CD14-positive monocyte (primary cell): ENCODE data around the gene ULK4. TPM values are rescaled to one million over a fixed set of nuclear protein-coding genes. Genes with fewer than 3 reads are reported as not detected.

Experiments used
- DNase-seq, 3 donors: peaks; one replicate each; pipeline ENCODE4 v3.0.0-alpha.2; 2011 to 2022
- H2AFZ ChIP-seq: 2 replicates; pipeline ENCODE4 v1.6.0; 2012; ENCODE audit warnings: mild to moderate bottlenecking, low read depth, low read length, inconsistent platforms; ENCODE audit not compliant: insufficient read depth, poor library complexity, severe bottlenecking
- H3K27ac ChIP-seq, 2 donors: 1 replicate in 1 of 2; 2 replicates in 1 of 2; pipeline ENCODE4 v1.5.1; 2012 to 2013; ENCODE audit warnings: low read length in 2 of 2, control low read depth in 1 of 2, inconsistent platforms in 1 of 2, low read depth in 1 of 2, mild to moderate bottlenecking in 1 of 2
- H3K27me3 ChIP-seq, 2 donors: one replicate each; pipeline versions ENCODE4 v1.6.0 to v1.6.1; 2011 to 2013; ENCODE audit warnings: low read length in 2 of 2; ENCODE audit not compliant: control insufficient read depth in 2 of 2, insufficient read depth in 2 of 2
- H3K36me3 ChIP-seq, 2 donors: replicated peaks in 1 of 2; 1 replicate in 1 of 2; 2 replicates in 1 of 2; pipeline versions ENCODE4 v1.5.1 to v1.6.1; 2012 to 2013; ENCODE audit warnings: low read length in 2 of 2, control low read depth in 1 of 2, inconsistent platforms in 1 of 2, mild to moderate bottlenecking in 1 of 2; ENCODE audit not compliant: insufficient read depth in 2 of 2, control insufficient read depth in 1 of 2
- H3K4me1 ChIP-seq, 2 donors: 1 replicate in 1 of 2; 2 replicates in 1 of 2; pipeline versions ENCODE4 v1.5.1 to v1.6.1; 2012 to 2013; ENCODE audit warnings: low read length in 2 of 2, control low read depth in 1 of 2, inconsistent platforms in 1 of 2, mild to moderate bottlenecking in 1 of 2, moderate library complexity in 1 of 2; ENCODE audit not compliant: insufficient read depth in 2 of 2, control insufficient read depth in 1 of 2
- H3K4me2 ChIP-seq: replicated peaks from 2 replicates; pipeline ENCODE3; 2012; ENCODE audit warnings: low read length, moderate library complexity, mild to moderate bottlenecking; ENCODE audit not compliant: poor library complexity, severe bottlenecking; ENCODE audit errors: extremely low read depth
- H3K4me3 ChIP-seq, 3 experiments: fragments of 200-600 bp in 1 of 3; sonication (generic) in 1 of 3; replicated peaks in 1 of 3; 1 replicate in 2 of 3; 2 replicates in 1 of 3; pipeline ENCODE4 v1.5.1; 2011 to 2013; ENCODE audit warnings: low read length in 3 of 3, mild to moderate bottlenecking in 3 of 3, control low read depth in 2 of 3, low read depth in 2 of 3, inconsistent platforms in 1 of 3, moderate library complexity in 1 of 3
- H3K79me2 ChIP-seq: 2 replicates; pipeline ENCODE4 v1.6.0; 2012; ENCODE audit warnings: mild to moderate bottlenecking, control low read depth, inconsistent platforms, low read length, moderate library complexity; ENCODE audit not compliant: insufficient read depth
- H3K9ac ChIP-seq: 2 replicates; pipeline ENCODE4 v1.6.0; 2017; ENCODE audit warnings: low read length, mild to moderate bottlenecking; ENCODE audit not compliant: insufficient read depth, poor library complexity, severe bottlenecking
- H3K9me3 ChIP-seq, 2 donors: replicated peaks in 1 of 2; 1 replicate in 1 of 2; 2 replicates in 1 of 2; pipeline versions ENCODE4 v1.5.1 to v1.6.1; 2012 to 2013; ENCODE audit warnings: low read length in 2 of 2, control low read depth in 1 of 2; ENCODE audit not compliant: control insufficient read depth in 1 of 2, insufficient read depth in 1 of 2
- H4K20me1 ChIP-seq: 2 replicates; pipeline ENCODE4 v1.6.0; 2012; ENCODE audit warnings: mild to moderate bottlenecking, low read length, control low read depth, moderate library complexity; ENCODE audit not compliant: insufficient read depth
- H3K27ac Mint-ChIP-seq, 7 donors: one replicate each; pipeline ENCODE4 v1.8.0; 2020; ENCODE audit warnings: mild to moderate bottlenecking in 7 of 7, mixed read lengths in 7 of 7, moderate library complexity in 6 of 7, inconsistent platforms in 2 of 7
- H3K27me3 Mint-ChIP-seq, 3 donors: one replicate each; pipeline ENCODE4 v1.8.0; 2021 to 2022; ENCODE audit warnings: low read depth in 3 of 3, mild to moderate bottlenecking in 3 of 3, mixed read lengths in 3 of 3, moderate library complexity in 3 of 3, inconsistent platforms in 1 of 3
- H3K36me3 Mint-ChIP-seq, 2 donors: one replicate each; pipeline ENCODE4 v1.8.0; 2020; ENCODE audit warnings: mixed read lengths in 2 of 2, inconsistent platforms in 1 of 2, mild to moderate bottlenecking in 1 of 2
- H3K4me1 Mint-ChIP-seq: one replicate; pipeline ENCODE4 v1.8.0; 2020; ENCODE audit warnings: mild to moderate bottlenecking, mixed read lengths
- H3K4me3 Mint-ChIP-seq, 2 donors: one replicate each; pipeline ENCODE4 v1.8.0; 2020; ENCODE audit warnings: mild to moderate bottlenecking in 2 of 2, mixed read lengths in 2 of 2, moderate library complexity in 1 of 2
- H3K9me3 Mint-ChIP-seq, 7 donors: one replicate each; pipeline ENCODE4 v1.8.0; 2020 to 2022; ENCODE audit warnings: mixed read lengths in 7 of 7, mild to moderate bottlenecking in 6 of 7, moderate library complexity in 6 of 7, inconsistent platforms in 2 of 7
- CTCF ChIP-seq: fragments of 200-600 bp; IDR thresholded peaks from one replicate; pipeline ENCODE4 v1.8.0; 2022; ENCODE audit warnings: antibody characterized with exemption, mild to moderate bottlenecking
- WGBS: methylation state at CpG from one replicate; pipeline ENCODE4 v1.1.5; 2013; ENCODE audit warnings: missing lambda C conversion rate; ENCODE audit not compliant: insufficient coverage; 5-methylcytosine and 5-hydroxymethylcytosine counted together
- intact Hi-C, 2 donors: fragments of 100-400 bp; cut with micrococcal nuclease; formaldehyde crosslinking; loops; one replicate each; pipeline versions ENCODE4 v1.15.0 to v1.15.1; 2023
- polyA plus RNA-seq, 3 donors: library from polyadenylated mRNA; depleted of rRNA in 1 of 3; unstranded in 2 of 3; stranded (reverse) in 1 of 3; fragments of 300-500 nt in 2 of 3; fragments of >200 nt in 1 of 3; fragmentation: Illumina TruSeq in 2 of 3; gene quantifications; 1 replicate in 2 of 3; 2 replicates in 1 of 3; pipeline ENCODE4 v1.2.3, GENCODE V29; 2012 to 2021

Gene ULK4
- polyA plus RNA-seq, 3 donors = 6.7 to 14.0 (median 11.8) TPM

- no CpG with 5 or more reads among the region's 2 CpGs for WGBS
- no peak for TF ChIP-seq CTCF
- Mint-ChIP-seq H3K27me3 (peaks cover 0 to 3% (median 0%) of the 10 kb centered on the region in 3 donors), H3K4me1 (peaks cover 14% of the 10 kb centered on the region), H3K27ac (no peak overlapping the region), H3K9me3 (peaks cover 0 to 9% (median 5%) of the 10 kb centered on the region in 7 donors), H3K4me3 (no peak overlapping the region), H3K36me3 (no peaks in the 10 kb centered on the region)
- no peak overlapping the region for H3K9ac ChIP-seq
- no peaks in the 10 kb centered on the region for H3K9me3 ChIP-seq
- H3K4me2 ChIP-seq = no peak overlapping the region
- H3K27ac ChIP-seq = no peak overlapping the region
- no peaks in the 10 kb centered on the region for H3K79me2 ChIP-seq
- no peak overlapping the region for H2AFZ ChIP-seq
- H3K36me3 ChIP-seq = no peaks in the 10 kb centered on the region
- no peak overlapping the region for H3K4me3 ChIP-seq
- no peaks in the 10 kb centered on the region for H4K20me1 ChIP-seq
- DNase-seq = no peak
- intact Hi-C loops = no loop called here
- peaks cover 0 to 4% of the 10 kb centered on the region in 2 donors for H3K4me1 ChIP-seq
- H3K27me3 ChIP-seq = no peaks in the 10 kb centered on the region
Measured at GRCh38 chr3:41519746-41520145, 442.2 kb downstream of the ULK4 start.

GRCh38 chr3:41518626-41519025 lies 443.3 kb downstream of the ULK4 start:
- intact Hi-C loops = no loop called here
- Histone ChIP-seq H3K9me3 (no peaks in the 10 kb centered on the region), H3K9ac (no peak overlapping the region), H3K79me2 (no peaks in the 10 kb centered on the region), H3K4me3 (no peak overlapping the region), H3K27me3 (no peaks in the 10 kb centered on the region), H2AFZ (no peak overlapping the region), H3K27ac (no peak overlapping the region), H3K4me2 (no peak overlapping the region), H3K36me3 (no peaks in the 10 kb centered on the region), H3K4me1 (peaks cover 0 to 4% of the 10 kb centered on the region in 2 donors), H4K20me1 (no peaks in the 10 kb centered on the region)
- no peak for DNase-seq
- H3K27ac Mint-ChIP-seq = no peak overlapping the region
- H3K9me3 Mint-ChIP-seq = peaks cover 0 to 12% (median 5%) of the 10 kb centered on the region in 7 donors
- H3K27me3 Mint-ChIP-seq = peaks cover 0 to 3% (median 0%) of the 10 kb centered on the region in 3 donors
- TF ChIP-seq CTCF = no peak
- H3K4me1 Mint-ChIP-seq = peaks cover 14% of the 10 kb centered on the region
- H3K36me3 Mint-ChIP-seq = no peaks in the 10 kb centered on the region
- H3K4me3 Mint-ChIP-seq = no peak overlapping the region
- WGBS = no CpG with 5 or more reads among the region's 4 CpGs
